ENCODE results near the gene FNDC10.

The FNDC10 gene

GRCh38 chr1:1578371-1578940 lies 21.5 kb downstream of the FNDC10 start:
- peaks cover 5% of the 10 kb centered on the region for H3K36me3 Mint-ChIP-seq (ENCODE audit: low read depth)
- peaks cover 9% of the 10 kb centered on the region for H3K27me3 Mint-ChIP-seq
- H3K4me1 Mint-ChIP-seq (ENCODE audit: low read depth) = peaks cover 18% of the 10 kb centered on the region
- H3K9me3 Mint-ChIP-seq = no peaks in the 10 kb centered on the region
- no peak overlapping the region for H3K27ac Mint-ChIP-seq
- no peak overlapping the region for H3K4me3 Mint-ChIP-seq

DNA sequence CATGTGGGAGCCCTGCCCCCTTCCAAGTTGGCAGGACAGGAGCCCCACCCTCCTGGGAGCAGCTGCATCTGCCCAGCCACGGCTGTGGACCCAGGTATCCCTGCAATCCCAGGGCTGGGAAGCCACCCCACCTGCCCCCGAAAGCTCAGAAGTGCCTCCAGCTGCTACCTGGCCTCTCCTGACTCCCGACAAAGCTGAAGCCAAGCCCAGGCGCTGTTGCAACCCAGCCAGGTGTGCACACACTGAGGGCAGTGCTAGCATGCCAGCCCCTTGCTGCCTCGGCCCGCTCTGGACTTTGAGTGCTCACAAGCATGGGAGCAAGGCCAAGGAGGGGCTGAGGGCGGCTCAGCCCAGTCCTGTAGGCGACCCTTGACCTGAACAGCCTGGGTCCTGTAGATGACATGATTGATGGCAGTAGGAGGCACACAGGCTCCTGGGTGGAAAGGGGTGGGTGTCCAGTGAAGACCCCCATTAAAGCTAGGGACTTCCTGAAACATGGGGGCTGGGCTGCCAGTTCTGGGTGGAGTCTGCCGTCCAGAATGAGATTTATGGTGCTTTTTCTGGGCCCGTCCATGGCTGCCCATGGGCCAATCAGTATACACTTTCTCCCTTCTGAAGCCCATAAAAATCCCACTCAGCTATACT lies 22.4 kb downstream of the FNDC10 start:
- Mint-ChIP-seq H3K36me3 (ENCODE audit: low read depth) (peaks cover 12% of the 10 kb centered on the region), H3K4me3 (no peak overlapping the region), H3K4me1 (ENCODE audit: low read depth) (peaks cover 25% of the 10 kb centered on the region), H3K9me3 (no peaks in the 10 kb centered on the region), H3K27me3 (peaks cover 8% of the 10 kb centered on the region), H3K27ac (no peak overlapping the region)

DNA sequence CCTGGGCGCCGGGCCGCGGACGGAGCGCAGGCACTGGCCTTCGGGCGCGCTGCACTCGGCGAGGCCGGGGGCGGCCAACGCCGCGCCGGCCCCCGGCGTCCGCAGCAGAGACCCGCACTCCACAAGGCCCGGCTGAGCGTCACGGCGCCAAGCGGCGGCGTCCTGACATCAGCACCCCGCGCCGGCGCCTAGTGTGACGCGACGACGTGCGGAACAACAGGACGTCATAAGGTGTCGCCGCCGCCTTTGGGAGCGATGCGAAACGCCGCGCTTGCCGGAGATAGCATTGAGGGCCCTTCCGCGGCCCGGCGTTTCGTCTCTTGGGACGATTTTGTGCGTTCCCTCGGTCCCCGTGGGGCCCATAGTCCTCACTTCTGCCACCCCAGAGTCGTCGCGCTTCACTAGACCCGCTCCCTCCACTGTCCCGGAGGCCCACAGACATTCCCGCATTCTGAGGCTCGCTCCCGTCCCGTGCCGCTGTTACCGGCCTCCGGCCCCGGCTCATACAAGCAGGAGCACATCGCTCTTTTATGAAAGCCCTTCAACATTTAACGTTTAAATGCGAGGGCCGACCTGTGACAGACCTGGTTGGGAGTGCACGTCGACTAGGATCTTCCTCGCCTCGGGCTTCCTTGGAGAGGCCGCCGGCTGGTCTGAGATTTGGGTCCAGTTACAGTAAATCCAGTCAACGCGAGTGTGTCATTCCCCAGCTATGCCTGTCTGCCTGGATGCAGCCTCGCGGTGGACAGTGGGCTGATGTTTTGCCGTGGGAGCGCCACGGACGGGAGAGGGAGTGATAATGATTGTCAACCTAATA lies 25.0 kb downstream of the FNDC10 start, which contains the start of gene SSU72:
TSS of gene SSU72 (minus strand) at position 143 of the 817 bp plus-strand sequence. CDS start 306 bp downstream, outside the sequence.
- peak within 1 kb of the TSS; percentile 99 for H3K4me3 Mint-ChIP-seq
- H3K9me3 Mint-ChIP-seq = no peaks in the 10 kb centered on the region
- peak within 1 kb of the TSS; percentile 99 for H3K27ac Mint-ChIP-seq
- H3K27me3 Mint-ChIP-seq = no peaks in the 10 kb centered on the region
- H3K36me3 Mint-ChIP-seq (ENCODE audit: low read depth) = peaks cover 27% of the 10 kb centered on the region
- H3K4me1 Mint-ChIP-seq (ENCODE audit: low read depth) = peaks cover 42% of the 10 kb centered on the region

DNA sequence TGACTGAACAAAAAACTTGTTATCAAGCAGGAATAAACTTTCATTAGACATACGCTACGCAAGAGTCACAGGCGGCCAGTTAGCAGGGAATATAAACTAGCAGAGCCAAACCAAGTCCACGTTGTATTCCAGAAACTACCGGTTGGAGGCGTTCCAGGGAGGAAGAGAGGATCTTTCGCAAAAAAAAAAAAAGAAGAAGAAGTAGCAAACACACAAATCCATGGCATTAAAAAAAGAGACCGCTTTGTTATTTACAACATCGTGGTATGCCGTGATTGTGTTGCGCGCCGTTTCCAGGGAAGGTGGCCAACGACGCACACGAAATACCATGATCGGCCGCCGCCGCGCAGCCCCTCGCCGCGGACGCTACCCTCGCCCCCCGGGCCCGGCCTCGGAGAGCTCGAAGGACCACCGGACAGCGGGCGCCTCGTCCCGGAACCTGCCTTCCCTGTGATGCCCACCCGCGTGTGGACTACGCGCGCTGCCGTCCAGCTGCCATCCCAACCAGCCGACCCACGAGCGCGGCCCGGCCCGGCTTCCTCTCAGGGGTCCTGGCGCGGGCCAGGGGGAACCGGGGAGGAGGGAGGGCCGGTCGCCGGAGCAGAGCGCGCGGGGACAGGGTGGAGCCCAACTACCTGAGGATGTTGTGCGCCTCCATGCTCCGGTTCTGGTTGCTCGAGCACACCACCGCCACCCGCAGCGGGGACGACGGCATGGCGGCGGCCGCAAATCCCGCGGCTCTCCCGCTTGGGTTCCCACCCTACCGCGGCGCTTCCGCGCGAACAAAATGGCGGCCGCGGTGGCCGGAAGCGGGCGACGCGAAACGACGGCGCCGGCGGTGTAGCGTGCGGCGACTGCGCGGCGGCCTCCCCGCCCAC lies 25.9 kb downstream of the FNDC10 start:
- H3K36me3 Mint-ChIP-seq (ENCODE audit: low read depth) = peaks cover 35% of the 10 kb centered on the region
- H3K9me3 Mint-ChIP-seq = no peaks in the 10 kb centered on the region
- no peaks in the 10 kb centered on the region for H3K27me3 Mint-ChIP-seq
- peak overlapping the region; percentile 99 for H3K4me3 Mint-ChIP-seq
- peaks cover 50% of the 10 kb centered on the region for H3K4me1 Mint-ChIP-seq (ENCODE audit: low read depth)
- H3K27ac Mint-ChIP-seq = peak overlapping the region; percentile 99

- H3K36me3 Mint-ChIP-seq (ENCODE audit: low read depth) = peaks cover 57% of the 10 kb centered on the region
- H3K27ac Mint-ChIP-seq = peak overlapping the region; percentile 70
- no peaks in the 10 kb centered on the region for H3K27me3 Mint-ChIP-seq
- H3K4me3 Mint-ChIP-seq = no peak overlapping the region
- H3K9me3 Mint-ChIP-seq = no peaks in the 10 kb centered on the region
- H3K4me1 Mint-ChIP-seq (ENCODE audit: low read depth) = peaks cover 51% of the 10 kb centered on the region
Measured at GRCh38 chr1:1569341-1569740, 30.6 kb downstream of the FNDC10 start.

- H3K4me3 Mint-ChIP-seq = no peak overlapping the region
- H3K27me3 Mint-ChIP-seq = no peaks in the 10 kb centered on the region
- H3K4me1 Mint-ChIP-seq (ENCODE audit: low read depth) = peaks cover 43% of the 10 kb centered on the region
- no peak overlapping the region for H3K27ac Mint-ChIP-seq
- no peaks in the 10 kb centered on the region for H3K9me3 Mint-ChIP-seq
- peaks cover 56% of the 10 kb centered on the region for H3K36me3 Mint-ChIP-seq (ENCODE audit: low read depth)
Measured at GRCh38 chr1:1567891-1568291, 32.0 kb downstream of the FNDC10 start.

DNA sequence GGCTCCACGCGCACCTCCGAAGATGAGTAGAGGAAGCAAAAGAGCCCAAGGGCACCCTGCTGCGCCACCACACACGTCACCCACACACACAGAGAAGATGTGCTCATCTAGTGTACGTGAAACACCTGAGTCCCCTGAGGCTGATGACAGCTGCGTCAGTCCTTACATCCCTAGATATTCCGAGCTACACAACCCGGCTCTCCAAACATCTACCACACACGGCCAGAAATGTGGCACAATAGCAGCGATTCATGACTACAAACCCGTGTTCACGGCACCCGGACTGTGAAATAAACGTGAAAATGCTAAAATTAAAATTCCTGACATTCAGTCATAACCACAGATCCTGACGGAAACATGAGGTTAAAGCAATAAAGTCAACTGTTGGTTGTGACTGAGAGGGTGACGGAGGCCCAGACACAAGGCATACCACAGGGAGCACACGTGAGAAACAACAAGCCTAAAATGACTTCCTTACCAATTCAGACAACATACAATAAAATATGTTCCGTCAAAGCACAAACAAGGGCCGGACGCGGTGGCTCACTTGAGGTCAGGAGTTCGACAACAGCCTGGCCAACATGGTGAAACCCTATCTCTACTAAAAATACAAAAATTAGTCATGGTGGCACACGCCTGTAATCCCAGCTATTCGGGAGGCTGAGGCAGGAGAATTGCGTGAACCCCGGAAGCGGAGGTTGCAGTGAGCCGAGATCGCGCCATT lies 32.6 kb downstream of the FNDC10 start:
- no peak overlapping the region for H3K4me3 Mint-ChIP-seq
- peak overlapping the region; percentile 31 for H3K27ac Mint-ChIP-seq
- H3K27me3 Mint-ChIP-seq = no peaks in the 10 kb centered on the region
- H3K36me3 Mint-ChIP-seq (ENCODE audit: low read depth) = peaks cover 60% of the 10 kb centered on the region
- H3K9me3 Mint-ChIP-seq = no peaks in the 10 kb centered on the region
- H3K4me1 Mint-ChIP-seq (ENCODE audit: low read depth) = peaks cover 38% of the 10 kb centered on the region

GRCh38 chr1:1565340-1565739 lies 34.6 kb downstream of the FNDC10 start:
- Mint-ChIP-seq H3K27me3 (no peaks in the 10 kb centered on the region), H3K9me3 (no peaks in the 10 kb centered on the region), H3K36me3 (ENCODE audit: low read depth) (peaks cover 63% of the 10 kb centered on the region), H3K4me1 (ENCODE audit: low read depth) (peaks cover 26% of the 10 kb centered on the region), H3K4me3 (no peak overlapping the region), H3K27ac (no peak overlapping the region)

DNA sequence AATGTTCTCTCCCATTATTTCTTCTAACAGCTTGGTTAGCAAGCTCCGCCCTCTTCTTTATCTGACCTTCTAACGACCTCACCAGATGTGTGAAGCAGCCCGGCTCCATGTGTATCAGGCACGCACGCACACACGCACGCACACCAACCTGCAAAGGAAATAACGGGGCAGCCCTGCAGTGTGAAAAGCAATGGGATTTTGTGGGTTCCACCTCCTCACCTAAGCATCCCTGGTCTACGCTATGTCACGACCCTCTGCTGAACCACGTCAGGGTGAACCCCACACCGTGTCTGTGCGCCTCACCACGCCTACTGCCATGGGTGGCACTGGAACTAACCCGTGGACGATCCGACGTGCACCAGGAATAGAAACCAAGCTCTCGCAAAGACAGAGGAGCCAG lies 35.7 kb downstream of the FNDC10 start:
- Mint-ChIP-seq H3K36me3 (ENCODE audit: low read depth) (peaks cover 52% of the 10 kb centered on the region), H3K27me3 (no peaks in the 10 kb centered on the region), H3K27ac (no peak overlapping the region), H3K4me3 (no peak overlapping the region), H3K9me3 (no peaks in the 10 kb centered on the region), H3K4me1 (ENCODE audit: low read depth) (peaks cover 16% of the 10 kb centered on the region)

DNA sequence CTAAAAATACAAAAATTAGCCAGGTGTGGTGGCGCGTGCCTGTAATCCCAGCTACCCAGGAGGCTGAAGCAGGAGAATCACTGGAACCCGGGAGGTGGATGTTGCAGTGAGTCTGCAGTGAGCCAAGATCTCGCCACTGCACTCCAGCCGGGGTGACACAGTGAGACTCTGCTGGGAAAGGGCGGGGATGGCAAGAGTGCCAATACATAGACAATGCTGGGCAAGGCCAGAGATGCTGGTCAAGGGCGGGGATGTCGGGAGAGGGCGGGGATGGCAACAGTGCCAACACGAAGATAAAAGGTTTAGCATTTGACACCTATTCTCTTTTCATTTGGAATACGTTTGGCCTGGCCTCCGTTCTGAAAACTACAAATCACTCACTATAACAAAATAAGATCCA lies 36.2 kb downstream of the FNDC10 start:
- H3K4me1 Mint-ChIP-seq (ENCODE audit: low read depth) = peaks cover 14% of the 10 kb centered on the region
- H3K36me3 Mint-ChIP-seq (ENCODE audit: low read depth) = peaks cover 51% of the 10 kb centered on the region
- H3K4me3 Mint-ChIP-seq = no peak overlapping the region
- H3K9me3 Mint-ChIP-seq = no peaks in the 10 kb centered on the region
- H3K27me3 Mint-ChIP-seq = no peaks in the 10 kb centered on the region
- no peak overlapping the region for H3K27ac Mint-ChIP-seq

DNA sequence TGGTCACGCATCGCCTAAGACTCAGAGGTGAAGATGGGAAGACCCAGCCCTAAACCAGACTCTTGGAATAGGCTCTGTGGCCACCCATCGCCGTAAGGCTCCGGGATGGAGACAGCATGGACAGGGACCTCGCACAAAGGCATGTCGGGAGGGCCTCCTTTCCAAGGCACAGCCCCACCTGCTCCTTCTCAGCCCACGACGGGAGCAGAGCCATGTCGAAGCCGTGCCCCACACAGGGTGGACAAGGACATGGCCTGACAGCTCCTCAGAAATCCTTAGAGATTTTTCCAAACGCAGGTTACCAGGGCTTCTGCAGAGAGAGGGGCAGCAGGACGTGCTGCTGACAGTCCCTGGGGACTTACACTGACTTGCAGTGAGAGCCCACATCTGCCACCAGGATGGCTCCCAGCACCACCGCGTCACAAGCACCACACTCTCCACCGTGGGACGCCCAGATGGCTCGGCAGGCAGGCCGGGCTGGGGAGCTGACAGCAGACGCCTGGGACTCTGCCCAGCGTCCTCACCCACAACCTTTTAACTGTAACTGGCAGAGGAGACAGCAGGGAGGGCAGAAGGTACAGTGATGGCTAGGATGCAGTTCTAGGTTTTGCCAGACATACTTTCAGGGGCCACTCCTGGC lies 37.3 kb downstream of the FNDC10 start:
- H3K4me3 Mint-ChIP-seq = no peak overlapping the region

GRCh38 chr1:1561801-1562470 lies 38.0 kb downstream of the FNDC10 start:
- peaks cover 44% of the 10 kb centered on the region for H3K36me3 Mint-ChIP-seq (ENCODE audit: low read depth)
- H3K27ac Mint-ChIP-seq = no peak overlapping the region
- H3K27me3 Mint-ChIP-seq = no peaks in the 10 kb centered on the region
- H3K9me3 Mint-ChIP-seq = no peaks in the 10 kb centered on the region
- H3K4me3 Mint-ChIP-seq = no peak overlapping the region
- H3K4me1 Mint-ChIP-seq (ENCODE audit: low read depth) = peaks cover 4% of the 10 kb centered on the region

More for the DNA sequence above, 37.3 kb downstream of the FNDC10 start:
- Mint-ChIP-seq H3K27ac (no peak overlapping the region), H3K9me3 (no peaks in the 10 kb centered on the region), H3K4me1 (ENCODE audit: low read depth) (peaks cover 11% of the 10 kb centered on the region), H3K27me3 (no peaks in the 10 kb centered on the region), H3K36me3 (ENCODE audit: low read depth) (peaks cover 51% of the 10 kb centered on the region)

GRCh38 chr1:1560178-1560577 lies 39.8 kb downstream of the FNDC10 start:
- H3K36me3 Mint-ChIP-seq (ENCODE audit: low read depth) = peaks cover 37% of the 10 kb centered on the region
- H3K27me3 Mint-ChIP-seq = no peaks in the 10 kb centered on the region
- no peaks in the 10 kb centered on the region for H3K4me1 Mint-ChIP-seq (ENCODE audit: low read depth)
- H3K4me3 Mint-ChIP-seq = no peak overlapping the region
- H3K27ac Mint-ChIP-seq = no peak overlapping the region
- H3K9me3 Mint-ChIP-seq = no peaks in the 10 kb centered on the region

Measured in stimulated activated naive CD8-positive, alpha-beta T cell treated with anti-CD3 and anti-CD28 coated beads, Interleukin-15, Interleukin-2, amounts not matched to agents 100 ng/mL and 50 ng/mL, for 24 hours (primary cell).